NOMO-1 treated with dmso at 0.1 percent for 144 hours (cell line): ENCODE measurements around the gene DAB1.
"Not testable (repeated sequence)": the region's sequence is repeated elsewhere in the genome, so short reads cannot be mapped to it uniquely, and the experiment has no call there.

Experiments
- DNase-seq: peaks from one replicate; lab custom pipeline; 2025; ENCODE audit not compliant: unreplicated experiment; lab: John Stamatoyannopoulos, UW

Gene DAB1

DNA sequence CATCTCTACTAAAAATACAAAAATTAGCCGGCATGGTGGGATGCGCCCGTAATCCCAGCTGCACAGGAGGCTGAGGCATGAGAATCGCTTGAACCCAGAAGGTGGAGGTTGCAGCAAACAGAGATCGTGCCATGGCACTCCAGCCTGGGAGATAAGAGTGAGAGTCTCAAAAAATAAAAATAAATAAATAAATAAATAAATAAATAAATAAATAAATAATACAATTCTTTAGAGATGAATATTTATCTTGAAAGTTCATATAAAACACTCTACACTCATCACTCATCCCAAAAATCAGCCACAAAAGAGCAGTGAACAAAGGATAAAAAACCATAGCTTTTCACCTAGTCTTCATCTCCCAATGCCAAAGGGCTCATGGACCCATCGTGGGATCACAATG is 295.9 kb downstream of the DAB1 start:
- no peak for DNase-seq

DNA sequence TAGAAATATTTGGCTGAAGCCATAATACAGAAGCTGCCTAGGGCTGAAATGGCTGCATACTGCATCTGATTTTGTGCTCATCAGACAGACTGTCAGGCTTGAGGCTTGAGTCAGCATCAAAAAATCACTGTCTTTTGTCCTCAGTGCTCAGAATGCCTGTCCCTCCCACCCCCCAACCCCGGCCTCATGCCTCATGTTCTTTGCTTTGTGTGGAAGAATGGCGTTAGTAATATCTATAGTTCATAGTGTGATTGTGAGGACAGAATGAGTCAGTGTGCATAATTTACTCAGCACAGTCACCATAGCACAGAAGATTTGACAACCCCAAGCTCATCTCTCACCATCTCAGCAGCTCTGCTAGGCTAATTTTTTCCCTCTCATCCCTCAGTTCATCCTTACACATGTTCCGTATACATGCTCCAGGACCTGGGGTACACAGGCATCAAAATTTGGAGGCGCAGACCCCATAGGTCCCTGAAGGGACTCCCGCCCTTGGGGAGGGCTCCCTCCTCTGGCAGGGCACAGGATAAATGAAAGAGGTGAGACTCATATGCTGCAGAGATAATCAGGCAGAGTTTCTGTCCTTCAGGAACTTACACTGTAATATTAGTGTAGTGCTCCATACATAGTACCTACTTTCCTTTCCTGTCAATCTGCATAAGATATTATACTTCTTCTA is 299.0 kb downstream of the DAB1 start:
- no peak for DNase-seq

DNA sequence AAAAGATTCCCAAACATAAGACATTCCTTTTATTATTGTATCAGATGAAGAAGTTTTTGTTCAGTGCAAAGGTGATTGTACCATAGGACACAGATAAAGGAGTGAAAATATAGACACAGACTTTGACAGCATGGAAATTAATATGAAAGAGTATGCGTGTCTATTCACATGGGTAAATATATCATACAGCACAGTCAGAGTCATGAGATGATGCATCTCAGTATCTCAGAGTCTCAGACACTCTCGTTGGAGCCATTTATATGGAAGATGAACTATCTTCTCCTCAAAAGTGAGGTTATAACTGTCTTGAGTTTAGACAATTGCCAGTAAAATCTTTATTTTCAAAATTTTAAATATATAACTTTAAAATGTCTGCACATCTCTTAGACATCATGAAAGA is 299.7 kb downstream of the DAB1 start:
- no peak for DNase-seq

DNA sequence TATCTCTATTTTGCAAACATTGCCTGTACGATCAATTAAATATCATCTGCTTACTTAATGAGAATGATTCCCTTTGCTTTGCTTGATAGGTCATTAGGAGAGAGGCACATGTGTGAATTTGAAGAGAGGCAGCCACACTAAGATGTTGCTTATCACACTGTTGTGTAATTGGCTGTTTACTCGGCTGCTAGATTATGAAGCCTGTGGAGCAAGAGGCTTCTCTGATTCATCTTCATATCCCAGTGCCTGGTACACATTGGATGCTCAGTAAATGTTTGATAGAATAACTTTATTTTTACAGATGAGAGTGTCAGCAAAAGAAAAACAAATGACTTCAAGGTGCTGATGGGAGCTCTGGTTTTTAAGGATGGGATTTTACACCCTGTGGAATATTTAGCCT is 301.8 kb downstream of the DAB1 start:
- DNase-seq: no peak

DNA sequence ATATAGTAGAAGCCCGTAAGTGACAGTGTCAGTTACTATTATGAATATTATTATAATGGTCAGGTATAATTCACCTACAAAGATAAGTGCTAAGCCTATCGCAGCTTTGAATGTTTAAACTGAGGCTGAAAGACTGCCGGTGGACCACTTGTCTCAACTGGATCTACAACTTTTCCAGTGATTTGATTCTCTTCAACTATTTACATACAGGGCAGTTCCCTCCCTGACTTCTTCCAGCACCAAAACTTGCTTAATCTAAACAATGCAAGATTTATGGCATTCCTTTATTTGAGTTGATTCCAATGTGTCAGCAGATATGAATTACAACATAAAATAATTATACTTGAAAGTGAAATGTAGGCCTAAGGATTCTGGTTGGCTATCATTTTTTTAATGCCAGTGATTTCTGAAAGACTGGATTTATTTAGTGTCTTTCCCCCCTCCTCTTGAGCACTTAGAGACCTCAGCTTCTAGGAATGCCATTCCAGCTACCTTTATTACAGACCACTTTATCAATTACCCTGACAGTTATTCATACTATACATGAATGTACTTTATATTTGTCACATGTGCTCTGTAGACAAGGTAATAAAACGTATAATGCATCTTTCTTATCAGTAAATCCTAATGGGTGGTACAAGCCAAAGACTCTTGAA is 304.8 kb downstream of the DAB1 start:
- DNase-seq: no peak

DNA sequence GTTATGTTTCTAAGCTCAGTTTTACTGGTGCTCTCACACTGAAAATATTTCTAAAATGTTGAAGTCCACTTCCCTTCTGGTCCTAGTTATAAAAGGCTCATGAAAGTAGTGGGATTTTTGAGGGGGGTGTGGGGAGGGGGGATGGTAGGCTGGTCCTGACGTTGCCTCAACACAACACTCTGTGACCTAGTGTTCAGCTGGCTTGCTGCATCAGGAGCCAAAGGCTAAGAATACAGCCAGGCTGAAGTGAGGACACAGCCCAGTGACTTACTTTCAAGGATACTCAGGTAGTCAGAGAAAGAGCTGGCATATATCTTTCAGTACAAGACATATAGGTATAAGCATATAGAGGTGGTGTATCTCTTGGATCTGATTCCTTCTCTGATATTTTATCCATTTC is 306.1 kb downstream of the DAB1 start:
- no peak for DNase-seq

DNA sequence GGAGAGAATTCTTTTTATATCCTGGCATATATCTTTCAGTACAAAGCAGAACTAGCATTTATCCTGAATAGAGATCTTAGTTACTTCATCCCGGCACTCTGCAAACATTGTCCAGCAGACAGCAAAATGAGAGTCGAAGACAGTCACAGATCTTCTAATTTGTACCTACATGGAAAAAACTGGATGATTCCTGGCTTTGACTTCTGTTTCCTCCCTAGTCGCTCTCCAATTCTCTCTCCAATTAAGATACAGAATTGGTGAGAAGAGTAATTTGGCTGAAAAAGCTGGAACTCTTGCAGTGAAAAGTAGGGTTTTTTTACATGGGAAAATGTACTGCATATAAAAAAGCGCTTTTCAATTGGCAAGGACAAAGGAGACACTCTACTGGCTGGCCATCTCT is 307.0 kb downstream of the DAB1 start:
- no peak for DNase-seq

DNA sequence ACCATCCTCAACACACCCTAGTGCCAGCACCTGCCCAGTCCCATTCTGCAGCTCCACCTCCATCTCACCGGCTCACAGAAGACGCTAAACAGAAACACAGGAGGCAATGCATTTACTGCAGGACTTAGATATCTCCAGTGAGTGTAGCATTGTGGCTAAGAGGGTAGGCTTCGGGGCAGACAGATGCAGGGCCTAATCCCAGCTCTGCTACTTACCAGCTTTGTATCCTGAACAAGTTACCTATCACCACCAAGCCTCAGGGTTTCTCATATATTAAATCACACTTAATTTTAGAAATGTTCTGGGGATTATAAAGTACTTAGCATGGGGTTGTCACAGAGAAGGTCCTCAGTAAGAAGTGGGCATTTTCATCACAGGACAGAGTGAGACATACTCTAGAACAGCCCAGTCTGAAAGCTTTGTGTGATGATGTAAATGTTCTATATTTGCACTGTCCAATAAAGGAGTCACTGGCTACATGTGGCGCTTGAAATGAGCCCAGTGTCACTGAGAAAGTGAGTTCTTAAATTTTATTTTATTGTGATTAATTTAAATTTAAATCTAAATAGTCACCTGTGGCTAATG is 308.7 kb downstream of the DAB1 start:
- DNase-seq: no peak

DNA sequence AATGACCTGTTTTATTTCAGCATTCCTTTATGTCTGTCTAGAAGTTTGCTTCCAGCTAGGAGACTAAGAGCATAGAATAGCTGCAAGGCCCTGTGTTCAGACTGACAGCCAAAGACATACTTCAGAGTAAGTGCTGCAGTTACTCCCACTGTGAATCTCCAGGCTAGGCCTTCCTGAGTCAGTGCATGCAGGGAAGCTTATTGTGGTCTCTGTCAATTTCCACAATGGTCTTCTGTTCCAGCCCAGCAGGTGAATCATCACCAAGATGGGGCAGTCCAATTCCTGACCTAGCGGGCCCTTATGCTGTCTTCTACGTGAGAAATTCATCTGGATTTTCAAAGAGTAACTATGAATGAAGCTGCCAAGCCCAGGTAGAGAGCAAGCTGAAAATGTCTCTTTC is 311.7 kb downstream of the DAB1 start:
- no peak for DNase-seq

DNA sequence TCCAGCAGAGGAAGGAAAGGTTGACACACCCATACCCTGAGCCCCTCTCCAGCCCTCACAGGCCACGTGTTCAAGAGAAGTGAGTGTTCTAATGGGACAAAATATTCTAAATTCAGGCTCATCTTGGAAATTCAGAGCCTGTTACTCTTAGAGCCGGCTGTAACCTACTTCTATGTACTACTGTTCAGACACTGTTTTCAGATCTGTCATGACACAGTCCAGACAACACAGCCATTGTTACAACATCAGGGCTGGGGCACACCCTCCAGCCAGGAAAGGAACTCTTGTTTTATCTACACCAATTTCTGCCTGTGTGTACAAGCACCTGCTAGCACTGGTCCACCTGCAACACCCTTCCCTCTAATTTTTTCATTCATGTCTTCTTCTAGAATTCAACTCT is 312.7 kb downstream of the DAB1 start:
- no peak for DNase-seq

DNA sequence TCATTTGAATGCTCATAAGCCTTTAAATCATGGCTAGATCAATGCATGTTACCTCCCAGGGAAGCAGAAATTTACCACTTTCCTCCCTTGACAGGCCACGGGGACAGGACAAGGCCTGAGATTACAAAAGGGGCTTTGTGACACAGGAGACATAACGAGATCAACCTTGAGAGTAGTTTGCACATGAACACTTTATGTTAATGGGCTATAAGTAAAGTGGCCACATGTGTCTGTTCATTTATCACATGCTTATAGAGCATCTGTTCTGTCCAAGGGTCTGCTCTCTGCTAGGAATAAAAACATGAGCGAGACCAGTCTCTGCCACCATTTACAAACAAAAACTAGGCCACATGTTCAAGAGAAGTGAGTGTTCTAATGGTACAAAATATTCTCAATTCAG is 314.0 kb downstream of the DAB1 start:
- no peak for DNase-seq

DNA sequence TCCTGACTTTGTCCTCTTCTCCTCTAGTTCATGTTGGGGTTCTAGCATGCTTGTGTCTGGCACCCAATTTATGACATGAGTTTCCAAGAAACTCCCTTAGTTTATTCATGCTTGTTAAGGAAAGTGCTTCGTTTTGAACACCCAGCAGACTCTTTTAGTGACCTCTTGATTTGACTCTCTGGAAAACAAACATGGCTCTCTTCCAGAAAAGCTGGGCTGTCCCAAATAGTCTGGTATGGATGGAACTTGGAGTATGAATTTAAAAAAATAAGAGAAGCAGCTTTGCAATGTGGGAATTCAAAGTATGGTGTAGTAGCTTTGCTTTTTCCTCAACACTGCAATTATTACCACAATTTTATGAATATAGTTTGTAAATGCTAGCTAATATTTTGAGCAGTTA is 314.6 kb downstream of the DAB1 start:
- no peak for DNase-seq

DNA sequence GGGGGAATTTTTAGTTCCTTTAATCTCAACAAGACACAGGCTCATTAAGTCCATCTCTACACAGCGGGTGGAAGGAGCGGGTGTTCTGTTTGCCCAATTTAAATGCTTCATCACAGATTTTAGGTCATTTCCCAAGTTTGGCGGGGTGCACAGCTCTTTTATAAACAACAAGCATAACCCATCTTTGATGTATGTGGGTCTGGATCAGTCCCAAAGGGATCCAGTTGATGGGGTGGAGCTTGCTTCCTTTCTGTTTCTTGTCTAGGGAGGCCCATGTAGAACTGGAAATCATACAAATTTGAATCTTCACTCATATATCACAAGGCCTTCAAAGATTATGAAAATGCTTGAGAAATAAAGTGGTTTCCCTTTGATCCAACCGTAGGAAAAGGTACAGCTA is 317.6 kb downstream of the DAB1 start:
- DNase-seq: no peak

DNA sequence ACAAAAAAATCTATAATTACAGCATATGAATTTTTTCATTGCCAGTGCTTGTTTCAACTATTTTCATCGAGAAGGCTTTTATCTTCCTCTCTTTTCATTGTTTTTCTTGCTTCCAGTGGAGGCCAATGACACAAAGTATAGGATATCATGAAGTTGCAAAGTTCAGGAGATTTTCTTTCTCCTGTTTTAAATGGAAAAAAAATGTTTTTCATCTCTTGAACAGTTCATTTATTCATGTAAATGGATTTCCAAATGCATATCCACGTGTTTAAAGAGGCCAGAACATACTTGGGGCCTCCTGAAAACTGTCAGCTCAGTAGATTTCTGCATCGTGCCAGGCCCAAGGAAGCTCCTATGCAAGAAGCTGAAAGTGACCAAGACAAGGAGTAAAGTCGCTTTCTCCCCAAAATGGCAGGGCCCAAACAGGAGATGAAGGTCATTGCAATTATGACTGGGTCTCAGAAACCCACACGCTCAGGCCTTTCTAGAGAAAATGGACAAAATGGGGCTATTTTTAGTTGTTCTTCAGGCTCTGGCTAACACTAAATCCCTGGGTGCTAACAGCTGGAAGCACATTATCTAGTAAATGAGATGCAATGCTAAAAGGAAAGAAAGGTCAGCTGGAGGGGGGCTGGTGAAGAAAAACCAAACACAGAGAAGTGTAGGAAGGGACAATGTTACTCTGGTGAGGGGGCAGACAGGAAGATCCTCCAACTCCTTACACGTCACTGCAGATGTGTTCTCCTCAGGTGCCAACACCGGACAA is 321.1 kb downstream of the DAB1 start:
- no peak for DNase-seq

DNA sequence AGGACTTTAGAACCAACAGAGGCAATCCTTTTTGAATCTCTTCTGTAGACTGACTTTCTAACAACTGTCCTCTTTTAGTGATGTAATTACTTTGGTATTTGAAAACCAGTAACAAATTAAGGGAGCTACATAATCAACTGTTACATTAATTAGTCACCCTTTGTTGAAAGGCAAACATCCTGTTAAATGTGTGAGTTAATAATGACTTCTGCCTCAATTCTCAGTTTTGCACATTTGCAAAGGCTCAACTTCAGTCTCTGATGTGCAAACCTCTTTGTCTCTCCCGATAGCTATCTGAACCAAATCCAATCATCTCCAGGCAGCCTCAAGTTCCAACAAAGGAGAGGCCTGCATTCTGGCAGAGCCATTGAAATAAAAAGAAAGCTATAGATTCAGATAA is 322.7 kb downstream of the DAB1 start:
- no peak for DNase-seq

DNA sequence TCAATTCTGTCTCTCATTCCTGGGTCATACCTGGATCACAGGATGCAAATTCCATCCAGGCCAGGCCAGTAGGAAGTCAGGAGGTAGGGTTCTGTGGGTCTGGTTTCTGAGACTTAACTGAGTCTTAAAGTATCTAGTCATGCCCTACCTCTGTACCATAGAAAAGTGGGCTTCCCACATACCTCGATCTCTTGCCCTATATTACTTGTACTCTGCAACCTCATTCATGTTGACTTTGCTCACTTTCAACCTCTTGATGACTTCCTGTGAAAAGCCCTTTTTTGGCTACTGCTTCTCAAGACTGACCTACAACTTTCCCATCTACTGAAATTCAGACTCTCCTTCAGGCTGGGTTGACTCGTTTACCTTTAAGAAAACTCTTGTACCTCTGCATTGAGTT is 329.1 kb downstream of the DAB1 start:
- no peak for DNase-seq

DNA sequence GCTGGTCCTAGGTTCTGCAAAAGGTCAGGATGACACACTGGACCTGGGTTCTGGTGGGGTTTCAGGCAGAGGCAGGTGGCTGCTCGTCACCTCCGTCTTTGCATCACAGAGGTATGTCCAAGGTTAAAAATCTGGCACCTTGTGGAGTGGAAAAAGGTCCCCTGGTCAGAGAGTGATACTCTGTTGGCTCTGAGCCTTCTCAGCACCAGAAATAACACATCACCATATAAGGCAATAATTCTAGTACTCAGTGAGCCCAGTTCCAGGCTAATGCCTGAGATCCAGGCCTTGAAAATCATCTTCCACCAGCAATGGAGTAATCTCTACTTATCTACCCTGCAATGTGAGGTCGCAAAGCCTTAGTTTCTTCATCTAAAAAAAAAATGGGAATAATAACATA is 330.7 kb downstream of the DAB1 start:
- no peak for DNase-seq

DNA sequence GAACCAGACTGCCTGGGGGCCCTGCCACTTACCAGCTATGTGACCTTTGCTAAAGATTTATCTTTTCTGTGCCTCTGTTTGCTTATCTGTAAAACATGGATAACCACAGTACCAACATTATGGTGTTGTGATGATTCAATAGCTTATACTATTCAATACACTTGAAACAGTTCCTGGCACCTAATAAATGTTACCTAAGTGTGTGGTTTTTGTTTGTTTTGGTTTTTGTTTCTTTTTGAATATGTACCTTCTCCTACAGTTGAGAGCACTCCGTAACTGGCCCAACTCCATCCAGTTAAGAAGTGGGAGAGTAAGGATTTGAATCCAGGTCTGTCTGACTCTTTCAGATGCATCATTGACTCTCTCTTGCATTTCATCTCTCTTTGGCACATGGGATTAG is 332.2 kb downstream of the DAB1 start:
- DNase-seq: no peak

DNA sequence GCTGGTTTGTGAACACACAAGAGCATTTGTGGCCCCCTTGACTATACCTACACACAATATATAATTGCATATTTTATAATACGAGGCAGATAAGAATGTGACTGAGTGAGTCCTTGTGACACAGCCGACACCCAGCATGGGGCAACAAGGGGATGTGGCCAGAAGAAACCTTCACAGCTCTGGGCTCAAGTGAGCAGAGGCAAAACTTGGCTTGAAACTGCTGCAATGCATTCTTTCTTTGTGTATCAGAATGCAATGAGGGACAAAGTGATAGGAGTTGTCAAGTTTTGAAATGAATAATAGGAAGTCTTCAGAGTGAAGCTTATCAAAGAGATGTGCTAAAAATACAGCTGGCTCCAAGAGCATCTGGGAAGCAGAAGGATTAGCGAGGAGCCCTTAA is 334.0 kb downstream of the DAB1 start:
- no peak for DNase-seq

DNA sequence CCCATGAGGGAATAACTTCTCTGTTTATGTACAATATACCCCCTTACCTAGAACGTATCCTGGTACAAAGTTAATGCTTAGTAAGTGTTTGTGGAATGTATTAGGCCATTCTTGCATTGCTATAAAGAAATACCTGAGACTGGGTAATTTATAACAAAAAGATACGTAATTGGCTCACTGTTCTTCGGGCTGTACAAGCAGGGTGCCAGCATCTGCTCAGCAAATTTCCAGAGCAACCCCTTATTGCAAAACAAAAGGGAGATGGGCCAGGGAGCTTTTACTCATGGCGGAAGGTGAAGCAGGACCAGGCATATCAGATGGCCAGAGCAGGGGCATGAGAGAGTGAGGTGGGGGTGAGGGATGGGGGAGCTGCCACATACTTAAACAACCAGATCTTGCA is 334.6 kb downstream of the DAB1 start:
- DNase-seq: no peak

DNA sequence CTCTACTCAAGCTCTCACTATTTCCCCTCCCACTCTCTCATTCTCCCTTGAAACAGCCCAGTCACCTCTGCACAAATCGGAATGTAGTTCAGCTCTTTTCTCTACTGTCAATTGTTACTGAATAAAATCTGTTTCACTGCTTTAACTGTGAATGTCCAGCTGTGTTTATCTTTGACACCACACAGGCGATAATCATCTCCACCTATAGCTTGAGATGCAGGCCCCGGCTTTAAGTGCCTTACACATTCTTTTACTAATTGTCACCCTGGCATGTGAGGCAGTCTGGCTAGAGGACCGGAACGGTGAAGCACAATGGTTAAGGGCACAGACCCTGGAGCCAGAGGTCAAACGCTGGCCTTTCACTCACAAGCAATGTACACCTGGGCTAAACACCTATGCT is 335.2 kb downstream of the DAB1 start:
- DNase-seq: no peak

DNA sequence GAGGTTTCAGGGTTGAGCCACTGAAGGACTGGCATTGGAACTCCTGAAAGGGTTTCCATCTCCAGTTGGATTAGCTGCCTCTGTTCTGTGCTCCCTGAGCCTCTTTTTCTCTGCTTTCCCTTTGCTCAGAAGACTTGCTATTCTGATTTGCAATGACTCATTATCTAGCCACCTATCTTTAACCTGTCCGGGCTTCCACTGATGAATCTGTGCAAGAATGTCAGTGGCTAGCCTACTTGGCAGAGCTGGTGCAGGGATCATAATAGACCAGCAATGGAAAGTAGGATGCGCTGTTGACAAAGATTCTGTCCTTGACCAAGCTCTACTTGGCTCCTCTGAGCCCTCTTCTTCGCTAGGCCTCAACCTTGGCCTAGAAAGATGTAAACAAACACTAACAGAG is 336.2 kb downstream of the DAB1 start:
- DNase-seq: not testable (repeated sequence)
